HepG2 (cell line): ENCODE measurements around the gene NOP9. TPM values are rescaled to one million over a fixed set of nuclear protein-coding genes. Genes with fewer than 3 reads are reported as not detected.
A peak's percentile ranks its signal among the peaks of the same experiment; 100 is the strongest.

ENCODE experiments used
- ARID3A ChIP-seq: IDR thresholded peaks from 2 replicates; pipeline ENCODE4 v1.6.1; 2012; ENCODE audit warnings: low read depth, low read length, improper control_type of control experiment
- EP300 ChIP-seq, 3 experiments: sonication (generic) in 1 of 3; formaldehyde crosslinking in 1 of 3; IDR thresholded peaks; 2 replicates each; pipeline versions ENCODE4 v1.5.1 to v1.6.1; 2011 to 2020; ENCODE audit warnings: low read depth in 2 of 3, low read length in 2 of 3, borderline replicate concordance in 1 of 3, improper control_type of control experiment in 1 of 3, mild to moderate bottlenecking in 1 of 3, missing genetic modification reagents in 1 of 3, moderate library complexity in 1 of 3
- ESRRA ChIP-seq: sonication (generic); formaldehyde crosslinking; IDR thresholded peaks from 2 replicates; pipeline ENCODE4 v1.5.1; 2020; ENCODE audit warnings: mild to moderate bottlenecking, low read depth, missing genetic modification reagents
- GABPB1 ChIP-seq: IDR thresholded peaks from 2 replicates; pipeline ENCODE4 v1.6.1; 2016; ENCODE audit warnings: mild to moderate bottlenecking, missing genetic modification reagents, moderate library complexity, missing compliant biosample characterization
- ISX ChIP-seq: sonication (generic); formaldehyde crosslinking; conservative IDR thresholded peaks from 2 replicates; pipeline ENCODE4 v1.5.0; 2020; ENCODE audit warnings: missing genetic modification reagents
- NCOR1 ChIP-seq: fragments of 200-600 bp; sonication (generic); IDR thresholded peaks from 2 replicates; pipeline ENCODE4 v1.7.0; 2017; ENCODE audit warnings: antibody characterized with exemption, low read length, borderline replicate concordance
- POGK ChIP-seq: sonication (generic); formaldehyde crosslinking; conservative IDR thresholded peaks from 2 replicates; pipeline ENCODE4 v1.8.0; 2022; ENCODE audit warnings: mild to moderate bottlenecking, moderate library complexity, missing genetic modification reagents
- SCMH1 ChIP-seq: sonication (generic); formaldehyde crosslinking; IDR thresholded peaks from 2 replicates; pipeline ENCODE4 v1.9.0; 2021; ENCODE audit warnings: missing genetic modification reagents, mild to moderate bottlenecking, borderline replicate concordance
- TCF12 ChIP-seq, 2 experiments: fragments of 450-650 bp in 1 of 2; sonication (generic) in 1 of 2; formaldehyde crosslinking in 1 of 2; IDR thresholded peaks; 2 replicates each; pipeline versions ENCODE4 v1.6.1 to v1.8.0; 2017 to 2022; ENCODE audit warnings: antibody characterized with exemption in 1 of 2, mild to moderate bottlenecking in 1 of 2, missing genetic modification reagents in 1 of 2, moderate library complexity in 1 of 2
- ZMYM3 ChIP-seq: sonication (generic); formaldehyde crosslinking; IDR thresholded peaks from 2 replicates; pipeline ENCODE4 v1.5.1; 2020; ENCODE audit warnings: mild to moderate bottlenecking, missing genetic modification reagents
- ZNF556 ChIP-seq: sonication (generic); formaldehyde crosslinking; IDR thresholded peaks from 2 replicates; pipeline ENCODE4 v1.4.0; 2020; ENCODE audit warnings: mild to moderate bottlenecking, missing genetic modification reagents, borderline replicate concordance
- ZNF597 ChIP-seq: sonication (generic); formaldehyde crosslinking; IDR thresholded peaks from 2 replicates; pipeline ENCODE4 v1.5.0; 2020; ENCODE audit warnings: missing genetic modification reagents
- ZNF609 ChIP-seq: sonication (generic); formaldehyde crosslinking; IDR thresholded peaks from 2 replicates; pipeline ENCODE4 v1.4.0; 2020; ENCODE audit warnings: mild to moderate bottlenecking, missing genetic modification reagents, borderline replicate concordance
- ZNF788 ChIP-seq: sonication (generic); formaldehyde crosslinking; IDR thresholded peaks from 2 replicates; pipeline ENCODE4 v1.5.0; 2020; ENCODE audit warnings: mild to moderate bottlenecking, missing genetic modification reagents, borderline replicate concordance
- polyA plus RNA-seq, 8 experiments: library from polyadenylated mRNA; depleted of rRNA in 3 of 8; stranded (reverse) in 7 of 8; unstranded in 1 of 8; fragments of >200 nt; fragmentation: Illumina TruSeq in 4 of 8; extraction: Trizol in 4 of 8; gene quantifications; 2 replicates each; pipeline versions ENCODE4 v1.2.1 to v1.2.3, GENCODE V29; 2011 to 2016; ENCODE audit warnings: low read depth in 4 of 8, missing spikeins in 1 of 8, mixed read lengths in 1 of 8; ENCODE audit not compliant: insufficient read depth in 1 of 8
- total RNA-seq, 5 experiments: library from RNA; depleted of rRNA; stranded (reverse); fragments of >200 nt; fragmentation: Illumina TruSeq; extraction: Trizol; gene quantifications; 2 replicates each; pipeline ENCODE4 v1.2.3, GENCODE V29; 2016; ENCODE audit warnings: low read depth in 1 of 5

Gene NOP9
- total and polyA plus RNA-seq, 2 of the 13 experiments (the other 11 are each of a cell fraction or from before 2014, with no cell fraction given): 24.5 to 61.6 TPM

- no peak for TF ChIP-seq ISX
- TF ChIP-seq ZNF597 (CRISPR knock-in tag): no peak
- TF ChIP-seq NCOR1: no peak
- TF ChIP-seq ZNF609: no peak
- no peak for TF ChIP-seq ZNF788 (CRISPR knock-in tag)
- no peak for TF ChIP-seq EP300 (IDR thresholded peaks at IDR 0.05; ENCODE audit: low read depth in 2 of 2, low read length in 2 of 2)
- no peak for TF ChIP-seq EP300 (CRISPR knock-in tag; IDR thresholded peaks at IDR 0.05; ENCODE audit: borderline replicate concordance)
- 0 out of 2 replicates have a peak, but pooled peaks have one; percentile 48 for TF ChIP-seq ZNF556
- TF ChIP-seq ESRRA: 0 out of 2 replicates have a peak, but pooled peaks have one; percentile 29
- no peak for TF ChIP-seq ARID3A
- peak; percentile 70; the same call in 1 of the 2 replicates for TF ChIP-seq ZMYM3
- no peak for TF ChIP-seq TCF12 (IDR thresholded peaks at IDR 0.05)
- no peak for TF ChIP-seq TCF12 (CRISPR knock-in tag; IDR thresholded peaks at IDR 0.05)
- TF ChIP-seq SCMH1: no peak
- TF ChIP-seq GABPB1: no peak
- no peak for TF ChIP-seq POGK (CRISPR knock-in tag)
These were observed 8.1 kb upstream of the NOP9 start (continued) for GRCh38 chr14:24291446-24292117.
